HK-2 (cell line): ENCODE measurements around the gene B3GNT2.
"Not testable (repeated sequence)": the region's sequence is repeated elsewhere in the genome, so short reads cannot be mapped to it uniquely, and the experiment has no call there.

Source experiments
- DNase-seq: peaks from one replicate; pipeline ENCODE4 v3.0.0-alpha.2; 2018; ENCODE audit not compliant: unreplicated experiment

B3GNT2 gene, protein sequence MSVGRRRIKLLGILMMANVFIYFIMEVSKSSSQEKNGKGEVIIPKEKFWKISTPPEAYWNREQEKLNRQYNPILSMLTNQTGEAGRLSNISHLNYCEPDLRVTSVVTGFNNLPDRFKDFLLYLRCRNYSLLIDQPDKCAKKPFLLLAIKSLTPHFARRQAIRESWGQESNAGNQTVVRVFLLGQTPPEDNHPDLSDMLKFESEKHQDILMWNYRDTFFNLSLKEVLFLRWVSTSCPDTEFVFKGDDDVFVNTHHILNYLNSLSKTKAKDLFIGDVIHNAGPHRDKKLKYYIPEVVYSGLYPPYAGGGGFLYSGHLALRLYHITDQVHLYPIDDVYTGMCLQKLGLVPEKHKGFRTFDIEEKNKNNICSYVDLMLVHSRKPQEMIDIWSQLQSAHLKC

DNA sequence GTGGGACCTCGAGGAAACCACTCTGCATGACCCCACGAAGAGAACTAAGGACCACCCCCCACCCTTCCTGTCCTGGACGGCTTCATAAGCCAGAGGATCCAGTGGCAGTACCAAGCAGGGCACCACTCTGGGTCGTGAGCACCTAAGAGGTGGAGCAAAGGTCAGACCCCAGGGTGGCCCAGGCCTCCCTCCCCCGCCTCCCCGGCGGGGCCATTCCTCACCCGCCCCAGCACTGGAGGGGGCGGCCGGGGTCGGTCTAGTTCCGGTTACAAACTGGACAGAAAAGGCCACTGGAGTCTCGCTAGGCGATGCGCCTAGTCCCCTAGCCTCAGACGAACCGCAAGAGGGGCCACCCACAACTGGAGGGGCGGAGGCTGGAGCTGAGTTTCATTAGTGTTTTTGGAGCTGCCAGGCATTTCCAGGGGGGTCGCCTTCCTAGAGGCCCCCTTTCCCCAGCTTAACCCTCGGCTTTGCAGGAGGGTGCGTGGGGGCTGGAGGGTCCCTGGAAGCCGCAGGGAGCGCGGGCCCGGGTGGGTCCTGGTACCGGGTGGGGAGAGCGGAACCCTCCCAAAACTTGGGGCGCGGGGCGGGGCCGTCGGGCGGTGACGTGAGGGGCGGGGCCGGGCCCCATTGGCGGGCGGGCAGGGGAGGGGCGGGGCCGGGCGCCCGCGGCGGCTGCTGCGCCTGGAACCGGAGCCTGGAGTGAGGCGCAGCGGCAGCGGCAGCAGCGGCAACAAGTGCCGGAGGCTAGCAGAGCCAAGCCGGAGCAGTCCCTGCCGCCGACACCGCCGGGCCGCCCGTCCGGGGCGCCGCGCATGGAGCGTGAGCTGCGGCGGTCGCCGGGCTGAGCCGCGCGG lies at the start of gene B3GNT2:
Gene B3GNT2 (plus strand): TSS at position 695 of the 857 bp plus-strand sequence. CDS start 26,106 bp downstream, outside the sequence.
- DNase-seq = peak; percentile 71

DNA sequence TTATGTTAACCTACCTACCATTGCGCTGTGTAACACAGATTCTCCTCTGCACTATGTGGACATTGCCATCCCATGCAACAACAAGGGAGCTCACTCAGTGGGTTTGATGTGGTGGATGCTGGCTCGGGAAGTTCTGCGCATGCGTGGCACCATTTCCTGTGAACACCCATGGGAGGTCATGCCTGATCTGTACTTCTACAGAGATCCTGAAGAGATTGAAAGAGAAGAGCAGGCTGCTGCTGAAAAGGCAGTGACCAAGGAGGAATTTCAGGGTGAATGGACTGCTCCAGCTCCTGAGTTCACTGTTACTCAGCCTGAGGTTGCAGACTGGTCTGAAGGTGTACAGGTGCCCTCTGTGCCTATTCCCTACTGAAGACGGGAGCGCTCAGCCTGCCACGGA lies 49.1 kb upstream of the B3GNT2 start:
- DNase-seq = not testable (repeated sequence)

DNA sequence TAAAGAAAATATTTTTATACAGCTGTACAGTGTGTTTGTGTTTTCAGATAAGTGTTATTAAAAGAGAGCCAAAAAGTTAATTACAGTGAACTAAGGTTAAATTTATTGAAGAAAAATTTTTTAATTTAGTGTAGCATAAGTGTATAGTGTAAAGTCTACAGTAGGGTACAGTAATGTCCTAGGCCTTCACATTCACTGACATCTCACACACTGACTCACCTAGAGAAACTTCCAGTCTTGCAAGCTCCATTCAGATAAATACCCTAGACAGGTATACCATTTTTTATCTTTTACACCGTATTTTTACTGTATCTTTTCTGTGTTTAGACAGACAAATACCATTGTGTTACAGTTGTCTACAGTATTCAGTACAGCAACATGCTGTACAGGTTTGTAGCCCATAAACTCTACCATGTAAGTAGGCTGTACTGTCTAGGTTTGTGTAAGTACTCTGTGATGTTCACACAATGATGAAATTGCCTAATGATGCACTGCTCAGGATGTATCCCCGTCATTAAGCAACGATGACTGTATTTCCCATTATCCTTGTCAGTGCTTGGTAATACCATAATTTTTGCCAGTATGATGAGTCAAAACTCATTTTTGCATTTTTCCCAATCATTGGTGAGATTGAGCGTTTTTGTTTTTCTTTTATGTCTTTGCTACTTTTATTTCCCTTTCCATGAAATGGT lies 48.2 kb upstream of the B3GNT2 start:
- no peak for DNase-seq

DNA sequence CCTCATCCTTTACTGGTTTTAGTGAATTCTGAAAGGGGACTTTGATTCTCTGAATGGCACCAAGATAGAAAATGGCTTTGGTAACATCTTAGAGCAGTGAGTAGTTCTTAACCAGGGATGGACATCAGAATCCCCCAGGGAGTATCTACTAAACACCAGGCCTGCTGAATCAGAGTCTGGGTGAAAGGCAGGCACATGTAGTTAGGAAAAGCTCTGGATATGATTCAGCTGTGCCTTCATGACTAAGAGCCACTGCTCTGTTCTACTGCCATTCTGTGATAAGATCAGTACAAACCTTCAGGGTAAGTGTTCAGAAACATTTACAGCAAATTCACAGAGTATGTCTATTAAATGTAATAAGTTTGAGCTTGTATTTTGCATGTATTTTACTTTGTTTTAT lies 46.2 kb upstream of the B3GNT2 start:
- DNase-seq = peak; percentile 13

DNA sequence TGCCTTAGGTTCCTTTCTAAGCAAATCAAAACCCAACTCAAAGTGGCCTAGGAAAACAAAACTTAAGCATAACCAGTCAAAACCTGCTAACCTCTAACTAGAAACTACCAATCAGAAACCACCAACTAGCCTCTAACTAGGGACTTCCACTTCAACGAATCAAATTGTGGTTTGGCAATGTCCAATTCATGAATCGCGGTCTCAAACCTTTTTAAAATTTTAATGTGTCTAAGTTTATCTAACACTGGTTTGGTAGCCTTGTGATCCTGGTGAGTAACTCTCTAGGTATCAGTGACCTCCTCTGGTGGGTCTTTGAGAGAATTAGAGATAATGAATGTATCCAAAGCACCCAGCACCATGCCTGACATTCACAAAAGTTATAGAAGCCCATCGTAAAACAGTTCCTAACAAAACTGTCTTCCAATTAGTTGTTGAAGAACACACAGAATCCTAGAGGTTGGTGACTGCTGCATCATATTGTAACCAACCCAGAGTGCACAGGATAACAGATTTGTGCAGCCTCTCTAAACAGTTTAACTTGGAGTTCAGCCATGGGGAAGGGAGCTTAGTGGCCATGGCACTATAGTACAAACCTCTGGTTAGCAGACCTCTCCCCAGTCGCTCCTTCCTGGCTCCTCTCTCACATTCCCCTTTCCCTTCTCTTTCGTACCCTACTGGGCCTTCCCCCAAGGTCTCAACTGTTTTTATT lies 45.2 kb upstream of the B3GNT2 start:
- DNase-seq = no peak

DNA sequence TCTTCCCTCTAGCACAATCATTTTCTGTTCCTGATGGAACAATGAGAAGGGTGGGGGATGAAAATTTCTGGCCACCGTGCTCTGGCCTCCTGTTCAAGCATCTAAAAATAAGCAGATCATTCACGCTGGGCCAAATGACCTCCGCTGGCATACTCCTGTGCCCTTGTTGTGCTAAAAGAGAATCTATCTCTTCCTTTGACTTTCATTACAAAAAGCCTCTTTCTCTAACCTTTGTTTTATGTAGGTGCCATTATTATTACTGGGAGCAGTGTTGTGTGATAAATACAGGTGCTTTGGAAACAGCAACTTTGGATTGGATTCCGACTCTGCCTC lies 44.6 kb upstream of the B3GNT2 start:
- DNase-seq = no peak

DNA sequence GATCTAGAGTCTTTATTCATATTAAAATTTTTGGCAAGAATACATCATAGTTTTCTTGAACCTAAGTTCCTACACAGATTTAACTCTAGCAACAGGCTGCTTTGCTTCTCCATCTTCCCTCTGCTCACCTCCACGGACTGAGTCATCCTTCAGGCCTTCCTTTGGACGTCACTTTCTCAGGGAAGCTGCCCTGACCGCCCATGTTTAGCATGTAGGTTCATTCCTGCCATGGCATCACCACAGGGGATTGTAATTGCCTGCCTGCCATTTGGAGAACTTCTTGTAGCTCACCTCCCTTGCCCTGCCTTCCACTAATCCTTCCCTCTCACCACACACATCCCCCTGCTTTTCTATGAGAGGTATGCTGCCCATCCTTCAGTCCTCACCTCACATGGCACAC lies 43.9 kb upstream of the B3GNT2 start:
- DNase-seq = peak; percentile 31

DNA sequence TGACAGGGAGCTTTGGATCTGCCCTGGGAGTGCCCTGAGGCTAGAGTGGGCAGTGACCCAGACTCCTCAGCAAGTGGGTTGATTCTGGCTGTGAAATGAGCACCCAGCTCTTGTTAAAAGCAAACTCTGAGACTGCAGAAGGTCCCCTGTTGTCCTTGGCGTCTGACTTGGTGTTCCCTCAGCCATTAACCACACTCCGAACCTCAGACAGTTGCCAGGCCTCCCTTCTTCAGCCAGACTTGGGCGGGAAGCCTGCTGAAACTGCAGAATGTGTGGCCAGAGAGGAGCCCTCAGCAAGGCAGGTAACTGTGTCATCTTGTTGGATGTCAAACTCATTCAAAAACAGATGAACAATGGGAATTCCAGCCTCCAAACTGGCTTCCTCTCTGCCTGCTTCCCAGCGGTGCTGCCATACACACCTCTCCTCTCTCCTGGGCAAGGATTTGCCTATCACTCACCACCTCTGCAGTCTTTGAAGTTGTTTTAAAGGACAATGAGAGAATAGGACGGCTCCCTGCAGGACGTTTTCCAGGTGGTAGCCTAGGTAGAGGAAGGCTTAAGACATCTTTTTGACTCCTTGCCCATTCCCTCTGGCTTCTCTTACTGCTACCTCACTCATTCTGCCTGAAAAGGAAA lies 38.9 kb upstream of the B3GNT2 start:
- DNase-seq = no peak

DNA sequence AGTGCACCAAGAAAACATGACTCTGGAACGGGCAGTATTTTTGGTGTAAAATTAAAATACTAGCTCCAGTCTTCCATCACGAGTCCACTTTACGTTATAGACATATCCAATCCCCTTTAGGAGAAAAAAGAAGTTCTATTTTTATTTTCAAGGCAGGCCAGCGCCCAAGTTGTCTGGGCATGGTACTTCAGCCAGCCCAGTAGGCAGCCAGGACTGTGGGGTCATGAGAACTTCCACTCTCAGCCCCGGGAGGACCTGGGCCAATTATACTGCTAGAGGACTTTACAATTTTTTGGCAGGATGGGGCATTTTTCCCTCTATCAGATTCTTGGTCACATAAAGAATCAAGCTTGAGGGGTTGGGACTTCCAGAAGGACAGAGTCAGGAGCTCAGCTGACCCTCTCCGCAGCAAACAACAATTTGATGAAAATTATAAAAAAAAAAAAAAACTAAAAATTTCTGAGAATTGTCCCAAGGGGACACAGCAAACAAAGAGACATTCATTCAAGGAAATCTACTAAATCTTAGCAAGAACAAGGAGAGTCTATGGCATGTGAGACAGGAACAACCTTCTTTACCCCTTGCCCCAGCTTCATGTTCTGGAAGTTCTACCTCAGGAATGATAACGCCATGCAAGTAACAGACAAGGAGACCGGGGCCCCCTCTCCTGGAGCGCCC lies 37.3 kb upstream of the B3GNT2 start:
- DNase-seq = no peak

DNA sequence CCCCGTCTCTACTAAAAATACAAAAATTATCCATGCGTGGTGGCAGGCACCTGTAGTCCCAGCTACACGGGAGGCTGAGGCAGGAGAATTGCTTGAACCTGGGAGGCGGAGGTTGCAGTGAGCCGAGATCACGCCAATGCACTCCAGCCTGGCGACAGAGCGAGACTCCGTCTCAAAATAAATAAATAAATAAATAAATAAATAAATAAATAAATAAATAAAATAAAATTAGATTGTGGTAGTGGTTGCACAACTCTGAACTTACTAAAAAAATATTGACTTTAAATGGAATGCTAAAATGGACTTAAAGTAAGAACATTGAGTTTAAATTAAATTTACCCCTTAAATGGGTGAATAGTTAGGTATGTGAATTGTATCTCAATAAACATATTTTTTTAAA lies 35.2 kb upstream of the B3GNT2 start:
- not testable (repeated sequence) for DNase-seq

DNA sequence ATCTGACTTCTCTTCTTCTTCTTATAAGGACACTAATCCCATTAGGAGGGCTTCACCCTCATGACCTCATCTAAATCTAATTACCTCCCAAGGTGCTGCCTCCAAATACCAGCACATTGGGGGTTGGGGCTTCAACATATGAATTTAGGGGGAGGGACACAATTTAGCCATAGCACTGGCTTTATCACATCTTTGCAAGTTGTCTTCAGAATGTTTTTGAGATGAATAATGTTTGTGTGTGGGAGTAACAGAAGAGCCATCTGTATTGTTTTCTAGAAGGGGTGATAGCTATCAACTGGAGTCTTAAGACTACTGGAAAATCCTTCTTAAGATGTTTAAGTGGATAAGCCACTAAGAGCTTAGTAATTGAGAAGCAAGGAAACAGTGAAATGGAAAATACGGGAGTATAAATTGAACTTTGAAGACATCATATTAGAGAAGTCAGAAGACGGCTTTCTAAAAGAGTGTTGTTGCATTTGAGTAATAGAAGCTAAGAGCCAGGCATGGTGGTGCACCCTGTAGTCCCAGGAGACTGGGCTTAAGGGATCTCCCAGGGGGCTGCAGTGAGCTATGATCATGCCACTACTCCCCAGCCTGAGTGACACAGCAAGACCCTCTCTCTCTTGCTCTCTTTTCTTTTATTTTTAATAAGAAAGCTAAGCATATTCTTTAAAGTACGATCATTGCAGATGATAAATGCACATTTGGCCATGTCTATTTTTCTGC lies 32.6 kb upstream of the B3GNT2 start:
- DNase-seq = no peak

DNA sequence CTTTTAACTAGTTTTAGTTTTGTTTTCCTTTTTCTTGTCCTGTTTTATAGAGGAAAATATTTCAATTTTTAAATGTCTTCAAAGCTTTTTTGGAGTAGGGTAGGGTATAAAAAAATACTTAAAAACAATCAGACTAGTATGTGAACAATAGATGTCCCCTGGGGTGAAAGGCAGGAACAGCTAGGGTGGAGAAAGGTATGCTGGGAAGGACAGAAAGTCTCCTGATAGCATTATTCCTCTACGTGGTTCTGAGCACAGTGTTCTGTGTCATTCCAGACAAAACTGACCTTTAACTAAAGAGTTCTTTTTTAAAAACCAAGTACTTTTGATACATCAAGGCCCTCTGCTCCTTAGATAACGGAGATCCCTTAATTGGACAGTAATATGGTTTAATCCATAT lies 32.1 kb upstream of the B3GNT2 start:
- no peak for DNase-seq

DNA sequence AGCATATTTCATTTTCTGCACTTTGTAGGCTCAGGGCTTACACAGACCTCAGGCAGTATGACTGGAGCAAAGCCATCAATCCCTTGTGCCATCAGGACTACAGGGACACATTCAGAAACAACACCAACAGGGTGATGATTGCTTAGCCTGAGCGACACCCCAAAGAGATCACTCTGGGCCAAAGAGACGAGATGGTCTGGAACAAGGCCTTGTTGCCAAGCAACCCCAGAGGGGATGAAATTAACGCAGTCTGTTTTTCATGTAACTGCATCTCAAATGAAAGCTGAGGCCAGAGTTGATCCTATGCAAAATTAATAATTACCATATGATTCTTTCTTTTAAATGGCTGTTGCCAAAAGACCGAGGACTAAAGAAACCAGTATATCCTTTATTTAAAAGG lies 20.2 kb upstream of the B3GNT2 start:
- DNase-seq = no peak

DNA sequence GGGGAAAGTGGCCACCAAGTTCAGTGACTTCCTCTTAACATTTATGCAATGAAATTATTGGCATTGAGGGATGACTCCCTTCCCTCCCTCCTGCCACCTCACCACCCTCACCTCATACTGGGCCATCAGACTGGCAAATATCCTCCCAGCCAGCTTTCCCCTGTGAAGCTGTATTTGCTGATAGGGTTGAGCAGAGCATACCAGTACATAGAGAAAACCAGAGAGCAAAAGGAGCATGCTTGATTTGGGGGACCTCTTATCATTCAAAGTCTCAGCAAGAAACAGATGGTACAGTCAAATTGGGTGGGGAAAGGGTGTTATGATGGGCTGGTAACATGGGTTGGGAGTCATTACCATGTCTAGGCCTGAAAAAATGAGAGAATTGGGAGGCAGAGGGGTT lies 19.1 kb upstream of the B3GNT2 start:
- no peak for DNase-seq

DNA sequence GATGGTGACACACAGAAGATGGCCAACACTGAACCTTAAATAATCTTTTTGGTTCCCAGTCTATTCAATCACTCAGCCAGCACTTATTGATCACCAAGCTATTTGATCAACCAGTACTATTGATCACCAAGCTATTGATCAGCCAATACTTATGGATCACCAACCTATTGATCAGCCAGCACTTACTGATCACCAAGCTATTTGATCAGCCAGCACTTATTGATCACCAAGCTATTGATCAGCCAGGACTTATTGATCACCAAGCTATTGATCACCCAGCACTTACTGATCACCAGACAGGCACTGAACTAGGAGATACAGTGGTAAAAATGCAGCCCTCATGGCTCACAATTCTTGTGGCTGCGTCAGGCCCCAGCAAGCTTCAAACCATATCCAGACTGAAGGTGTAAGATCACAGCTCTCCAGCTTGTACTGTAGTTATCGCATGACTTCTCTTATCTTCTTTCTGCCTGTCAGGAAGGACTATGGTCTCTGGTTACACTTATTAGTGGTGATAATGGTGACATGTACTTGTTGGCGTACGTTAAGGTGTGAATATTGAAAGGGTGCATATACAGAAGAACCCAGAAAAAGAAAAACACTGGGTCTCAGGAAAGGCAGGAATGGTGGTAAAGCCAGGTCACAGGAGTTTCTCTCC lies 18.4 kb upstream of the B3GNT2 start:
- DNase-seq = no peak

DNA sequence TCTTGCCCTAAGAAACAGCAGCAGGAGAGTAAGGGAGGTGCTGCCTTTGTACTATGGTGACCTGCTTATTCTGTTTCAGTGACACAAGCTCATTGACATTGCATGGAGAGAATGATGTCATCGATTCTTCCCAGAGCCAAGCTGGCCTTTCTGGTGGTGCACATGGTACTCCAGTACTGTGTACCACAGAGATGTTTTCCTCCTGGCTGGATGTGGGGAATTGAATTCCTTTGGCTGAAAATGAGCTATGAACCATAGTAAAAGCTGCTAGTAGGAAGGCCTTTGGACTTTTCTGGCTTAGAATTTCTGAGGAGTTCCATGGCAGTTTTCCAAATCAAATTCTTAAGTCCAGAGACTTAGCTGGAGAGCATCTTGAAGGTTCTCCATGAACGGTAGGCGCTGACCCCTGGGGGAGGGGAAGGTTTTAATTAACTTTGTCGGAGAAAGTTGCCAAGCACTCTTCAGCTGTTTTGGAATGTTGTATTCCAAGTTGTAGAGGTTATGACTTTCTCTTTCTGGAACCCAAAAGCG lies 17.1 kb upstream of the B3GNT2 start:
- DNase-seq = no peak

DNA sequence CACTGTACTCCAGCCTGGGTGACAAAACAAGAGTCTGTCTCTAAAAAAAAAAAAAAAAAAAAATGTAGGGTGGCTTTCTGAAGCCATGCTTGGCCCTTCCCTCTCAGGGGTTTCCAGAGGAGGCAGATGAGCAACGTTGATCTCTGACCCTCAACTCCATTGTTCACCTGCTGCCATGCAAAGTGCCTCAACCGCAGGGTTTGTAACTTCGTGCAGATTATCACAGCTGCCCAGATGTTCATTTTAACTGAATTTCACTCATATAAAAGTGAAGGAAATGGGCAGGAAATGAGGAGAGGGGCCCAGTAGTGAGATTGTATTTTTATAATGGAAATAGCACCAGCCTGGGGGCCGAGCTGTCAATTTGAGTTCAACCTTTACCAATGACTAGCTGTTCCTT lies 14.9 kb upstream of the B3GNT2 start:
- no peak for DNase-seq

DNA sequence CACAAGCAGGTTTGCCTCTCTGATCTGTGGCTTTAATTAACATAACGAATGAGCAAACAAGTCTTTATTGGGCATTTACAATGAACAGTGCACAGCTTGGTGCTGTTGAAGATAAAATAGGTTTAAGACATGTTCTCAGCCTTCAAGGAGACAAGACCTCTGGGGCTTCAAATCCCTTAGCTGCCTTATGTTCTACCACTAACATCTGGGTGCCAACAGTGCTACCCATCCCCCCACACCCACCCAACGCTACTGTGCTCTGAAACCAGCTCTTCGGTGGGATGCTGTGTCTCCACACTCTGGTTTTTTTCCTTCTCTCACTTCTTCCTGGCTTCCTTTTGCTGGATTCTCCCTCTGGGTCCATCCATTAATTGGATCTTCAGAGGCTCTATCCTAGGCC lies 14.1 kb upstream of the B3GNT2 start:
- no peak for DNase-seq

DNA sequence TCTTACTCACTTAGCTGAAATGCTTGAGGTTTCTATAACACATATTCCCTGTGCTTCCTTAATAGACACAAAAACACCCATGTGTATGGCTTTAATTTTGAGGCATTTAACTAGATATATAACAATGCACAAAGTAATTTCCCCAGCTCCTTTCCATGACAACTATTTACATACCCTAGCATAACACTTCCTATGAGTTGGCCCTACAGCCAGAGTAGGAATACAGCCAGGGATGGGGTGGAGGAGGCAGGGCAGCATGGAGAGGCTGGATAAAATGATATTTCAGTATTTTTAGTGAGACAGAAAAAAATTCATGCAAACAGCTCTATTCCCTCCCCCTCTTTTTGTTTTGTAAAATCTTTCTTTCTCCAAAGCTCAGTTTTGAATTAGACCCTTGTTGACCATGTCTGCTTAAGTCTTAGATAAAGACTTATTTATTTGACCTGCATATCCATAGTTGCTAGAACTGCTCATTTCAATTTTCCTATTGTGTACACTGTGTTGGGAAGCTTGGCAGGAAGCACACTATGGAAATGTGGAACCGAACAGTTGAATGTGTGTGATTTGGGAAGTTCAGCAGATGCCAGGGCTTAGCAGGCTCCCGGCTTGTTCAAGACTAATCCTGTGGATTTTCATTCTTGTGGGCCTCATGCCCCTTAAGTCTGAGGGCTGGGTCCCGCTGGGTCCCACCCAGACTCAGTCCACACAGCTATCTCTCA lies 11.2 kb upstream of the B3GNT2 start:
- DNase-seq = no peak
